Endothelial cell of umbilical vein (primary cell): ENCODE results near the gene TLE4. TPM values are rescaled to one million over a fixed set of nuclear protein-coding genes. Genes with fewer than 3 reads are reported as not detected.

Source experiments
- BruUV-seq: library from RNA; stranded (reverse); fragments of 400-500 nt; replicated peaks from 2 replicates; lab custom pipeline; 2021; lab: Mats Ljungman, UMichigan
- CTCF ChIA-PET: fragments of 300-600, 350-600 bp; sonication (Branson Sonifier 250); formaldehyde crosslinking; loops from one replicate; lab custom pipeline; 2021; ENCODE audit warnings: antibody characterized with exemption, inconsistent platforms; lab: Charles Lee
- POLR2A ChIA-PET: fragments of 300-600, 350-600 bp; sonication (Branson Sonifier 250); formaldehyde crosslinking; loops from one replicate; lab custom pipeline; 2021; ENCODE audit warnings: antibody characterized with exemption, inconsistent platforms; lab: Charles Lee
- DNase-seq: peaks from one replicate; pipeline ENCODE4 v3.0.0-alpha.2; 2011; ENCODE audit warnings: low read depth, low spot score
- FAIRE-seq: peaks from 2 replicates; lab custom pipeline; 2011; peaks lifted over from hg19 to GRCh38; lab: Jason Lieb, UNC
- H2AFZ ChIP-seq: 2 replicates; pipeline ENCODE4 v1.6.0; 2012; ENCODE audit warnings: low read depth, low read length, control low read depth, inconsistent platforms
- H3K27ac ChIP-seq: 2 replicates; pipeline ENCODE4 v1.5.1; 2011; ENCODE audit warnings: low read depth, mild to moderate bottlenecking, control low read depth, low read length, moderate library complexity; ENCODE audit not compliant: insufficient read depth
- H3K27me3 ChIP-seq, 2 experiments: 2 replicates each; pipeline versions ENCODE4 v1.6.0 to v1.6.1; 2011; ENCODE audit warnings: low read length in 2 of 2, mixed read lengths in 1 of 2; ENCODE audit not compliant: control insufficient read depth in 2 of 2, insufficient read depth in 2 of 2
- H3K36me3 ChIP-seq, 2 experiments: 2 replicates in 1 of 2; 3 replicates in 1 of 2; pipeline ENCODE4 v1.5.1; 2011; ENCODE audit warnings: low read length in 2 of 2, mild to moderate bottlenecking in 1 of 2, moderate library complexity in 1 of 2; ENCODE audit not compliant: control insufficient read depth in 2 of 2, insufficient read depth in 2 of 2; ENCODE audit errors: extremely low read depth in 1 of 2
- H3K4me1 ChIP-seq: 3 replicates; pipeline ENCODE4 v1.5.1; 2011; ENCODE audit warnings: mild to moderate bottlenecking, low read length; ENCODE audit not compliant: control insufficient read depth, insufficient read depth; ENCODE audit errors: extremely low read depth
- H3K4me2 ChIP-seq: 2 replicates; pipeline ENCODE4 v1.6.1; 2011; ENCODE audit warnings: low read length, control low read depth, mixed read lengths; ENCODE audit not compliant: insufficient read depth
- H3K4me3 ChIP-seq, 3 experiments: fragments of 200-600 bp in 1 of 3; sonication (generic), shearing (Covaris generic) in 1 of 3; replicated peaks in 1 of 3; 2 replicates each; pipeline ENCODE4 v1.5.1; 2011 to 2016; ENCODE audit warnings: control low read depth in 3 of 3, low read length in 3 of 3, mild to moderate bottlenecking in 2 of 3, inconsistent platforms in 1 of 3, low read depth in 1 of 3, moderate library complexity in 1 of 3; ENCODE audit not compliant: insufficient read depth in 1 of 3
- H3K79me2 ChIP-seq: 2 replicates; pipeline ENCODE4 v1.6.0; 2012; ENCODE audit warnings: low read length, inconsistent platforms; ENCODE audit not compliant: control insufficient read depth, insufficient read depth
- H3K9ac ChIP-seq: replicated peaks from 2 replicates; pipeline ENCODE3; 2011; ENCODE audit warnings: low read length, control low read depth; ENCODE audit not compliant: insufficient read depth; ENCODE audit errors: extremely low read depth
- H3K9me1 ChIP-seq: replicated peaks from 3 replicates; pipeline ENCODE4 v1.6.0; 2011; ENCODE audit warnings: mild to moderate bottlenecking, low read length; ENCODE audit not compliant: control insufficient read depth, insufficient read depth; ENCODE audit errors: extremely low read depth
- H3K9me3 ChIP-seq: replicated peaks from 2 replicates; pipeline ENCODE4 v1.5.1; 2012; ENCODE audit warnings: low read length, inconsistent platforms; ENCODE audit not compliant: control insufficient read depth, insufficient read depth
- H4K20me1 ChIP-seq: replicated peaks from 2 replicates; pipeline ENCODE3; 2011; ENCODE audit warnings: mild to moderate bottlenecking, low read length; ENCODE audit not compliant: control insufficient read depth, insufficient read depth; ENCODE audit errors: extremely low read depth
- CTCF ChIP-seq, 2 donors: IDR thresholded peaks; 1 replicate in 1 of 2; 2 replicates in 1 of 2; pipeline ENCODE4 v1.5.1; 2011; ENCODE audit warnings: low read length in 2 of 2, mild to moderate bottlenecking in 2 of 2, moderate library complexity in 2 of 2, control low read depth in 1 of 2, inconsistent platforms in 1 of 2, low read depth in 1 of 2; ENCODE audit not compliant: insufficient read depth in 1 of 2; ENCODE audit errors: extremely low read depth in 1 of 2
- EZH2 ChIP-seq: IDR thresholded peaks from 2 replicates; pipeline ENCODE4 v1.6.1; 2012; ENCODE audit warnings: borderline replicate concordance, low read depth, mild to moderate bottlenecking, moderate library complexity, low read length, inconsistent platforms; ENCODE audit not compliant: severe bottlenecking
- FOS ChIP-seq: IDR thresholded peaks from 2 replicates; pipeline ENCODE4 v1.6.1; 2011; ENCODE audit warnings: mild to moderate bottlenecking, low read length, moderate library complexity, borderline replicate concordance; ENCODE audit not compliant: insufficient read depth
- GATA2 ChIP-seq: IDR thresholded peaks from 2 replicates; pipeline ENCODE4 v1.7.0; 2011; ENCODE audit warnings: low read depth, mild to moderate bottlenecking, moderate library complexity, mixed read lengths, low read length; ENCODE audit not compliant: insufficient read length, insufficient read depth
- JUN ChIP-seq: IDR thresholded peaks from 2 replicates; pipeline ENCODE4 v1.6.1; 2011; ENCODE audit warnings: borderline replicate concordance, low read depth; ENCODE audit not compliant: insufficient read length, insufficient read depth
- MAX ChIP-seq: IDR thresholded peaks from 2 replicates; pipeline ENCODE4 v1.6.1; 2011; ENCODE audit not compliant: insufficient read depth, insufficient read length
- MYC ChIP-seq: IDR thresholded peaks from one replicate; pipeline ENCODE4 v1.6.1; 2011; ENCODE audit warnings: mild to moderate bottlenecking, low read depth, low read length
- POLR2A ChIP-seq: IDR thresholded peaks from 2 replicates; pipeline ENCODE4 v1.6.1; 2012; ENCODE audit warnings: low read depth, mild to moderate bottlenecking, control low read depth, low read length
- POLR2AphosphoS5 ChIP-seq: IDR thresholded peaks from 2 replicates; pipeline ENCODE4 v1.6.1; 2012; ENCODE audit warnings: low read depth, mild to moderate bottlenecking, control low read depth, low read length, moderate library complexity; ENCODE audit not compliant: insufficient read depth
- dilution Hi-C: fragments of 300-500 bp; cut with MboI; formaldehyde crosslinking; loops from one replicate; pipeline ENCODE4 v1.15.0; 2019; ENCODE audit warnings: low sequenced_read_pairs; ENCODE audit not compliant: extremely low pct_ligation_motif_present
- intact Hi-C: fragments of 100-400 bp; cut with micrococcal nuclease; formaldehyde crosslinking; loops from one replicate; pipeline ENCODE4 v1.10.0; 2022
- polyA plus RNA-seq, 4 experiments: library from polyadenylated mRNA; depleted of rRNA in 3 of 4; stranded (reverse) in 3 of 4; unstranded in 1 of 4; fragments of >200 nt; gene quantifications; 2 replicates each; pipeline versions ENCODE4 v1.2.1 to v1.2.3, GENCODE V29; 2011 to 2012; ENCODE audit warnings: missing spikeins in 1 of 4
- total RNA-seq: library from RNA; stranded (reverse); gene quantifications from 2 replicates; pipeline ENCODE4 v1.2.3, GENCODE V29; 2021

Gene TLE4
- total and polyA plus RNA-seq, 2 donors (not counting 3 experiments of a cell fraction or from before 2014, with no cell fraction given), result 31.4 to 32.3 TPM

DNA sequence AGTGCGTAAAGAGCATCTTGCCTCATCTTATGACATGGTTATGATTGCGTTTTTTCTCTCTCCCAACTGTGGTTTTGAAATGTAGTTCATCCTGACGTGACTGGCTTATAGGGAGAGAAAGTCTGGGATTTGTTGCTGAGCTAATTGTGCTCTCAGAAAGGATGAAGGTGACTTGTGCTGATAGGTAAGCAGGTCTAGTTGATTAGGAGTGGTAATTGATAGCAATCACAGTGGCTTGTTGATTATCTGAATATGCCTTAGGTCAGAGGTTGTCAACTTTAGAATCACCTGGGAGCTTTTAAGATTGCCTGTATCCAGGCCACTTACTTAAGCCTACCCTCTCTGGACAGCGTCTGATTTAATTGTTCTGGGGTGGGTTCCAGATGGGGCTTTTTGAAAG is 117.8 kb downstream of the TLE4 start:
- Histone ChIP-seq H3K9me3 (no peaks in the 10 kb centered on the region), H3K4me3 (no peak overlapping the region), H3K27ac (no peak overlapping the region), H3K9ac (no peak overlapping the region), H3K9me1 (no peaks in the 10 kb centered on the region), H3K36me3 (no peaks in the 10 kb centered on the region), H4K20me1 (no peaks in the 10 kb centered on the region), H2AFZ (no peak overlapping the region), H3K4me2 (no peak overlapping the region), H3K27me3 (no peaks in the 10 kb centered on the region), H3K4me1 (no peaks in the 10 kb centered on the region), H3K79me2 (no peaks in the 10 kb centered on the region)
- FAIRE-seq (no peak), DNase-seq (no peak)
- CTCF ChIA-PET, result no interaction called here
- BruUV-seq, result no TSS peak
- dilution Hi-C loops, result no loop called here
- POLR2A ChIA-PET, result no interaction called here
- no peak for TF ChIP-seq MYC
- TF ChIP-seq FOS, result no peak
- no peak for TF ChIP-seq POLR2A
- intact Hi-C loops, result no loop called here

- dilution Hi-C loops, result no loop called here
- CTCF ChIA-PET, result no interaction called here
- no TSS peak for BruUV-seq
Observed at GRCh38 chr9:79691496-79691895, 119.7 kb downstream of the TLE4 start.

More at GRCh38 chr9:79691496-79691895, 119.7 kb downstream of the TLE4 start:
- no peaks in the 10 kb centered on the region for H3K36me3 ChIP-seq
- no peak overlapping the region for H2AFZ ChIP-seq
- FAIRE-seq (no peak), DNase-seq (no peak)
- POLR2A ChIA-PET, result no interaction called here
- no peaks in the 10 kb centered on the region for H3K9me3 ChIP-seq
- no peaks in the 10 kb centered on the region for H3K9me1 ChIP-seq
- no peak overlapping the region for H3K4me3 ChIP-seq
- H3K4me1 ChIP-seq, result no peaks in the 10 kb centered on the region
- no peak overlapping the region for H3K27ac ChIP-seq
- H3K27me3 ChIP-seq, result no peaks in the 10 kb centered on the region
- no peaks in the 10 kb centered on the region for H4K20me1 ChIP-seq
- intact Hi-C loops, result no loop called here
- TF ChIP-seq MAX (no peak), GATA2 (no peak), JUN (no peak), MYC (no peak), POLR2AphosphoS5 (no peak), EZH2 (no peak), FOS (no peak), CTCF (IDR thresholded peaks at IDR 0.05; ENCODE audit: extremely low read depth in 1 of 2, insufficient read depth in 1 of 2, low read depth in 1 of 2, low read length in 2 of 2) (no peak), POLR2A (no peak)
- H3K79me2 ChIP-seq, result no peaks in the 10 kb centered on the region
- no peak overlapping the region for H3K4me2 ChIP-seq
- no peak overlapping the region for H3K9ac ChIP-seq
